Heart right ventricle (tissue), 16 donors: ENCODE data around the gene ATG5. TPM values are rescaled to one million over a fixed set of nuclear protein-coding genes. Genes with fewer than 3 reads are reported as not detected.

Source experiments
- ATAC-seq, 8 donors: fragments of 200-7000 bp; cut with Tn5 transposase; one replicate each; pipeline ENCODE4 v1.9.1; 2020; ENCODE audit warnings: mild to moderate bottlenecking in 8 of 8, moderate library complexity in 8 of 8, moderate number of reproducible peaks in 1 of 8
- DNase-seq, 2 donors: peaks; one replicate each; pipeline ENCODE4 v3.0.0-alpha.2; 2020
- H3K27ac ChIP-seq, 10 donors: fragments of 200-600 bp; sonication (generic) in 2 of 10; one replicate each; pipeline versions ENCODE4 v1.5.0 to v1.8.0; 2020 to 2022; ENCODE audit warnings: mild to moderate bottlenecking in 3 of 10
- H3K27me3 ChIP-seq, 7 donors: fragments of 200-600 bp; one replicate each; pipeline ENCODE4 v1.8.0; 2021 to 2022; ENCODE audit warnings: mild to moderate bottlenecking in 2 of 7
- H3K36me3 ChIP-seq, 9 donors: fragments of 200-600 bp; sonication (generic) in 1 of 9; one replicate each; pipeline versions ENCODE4 v1.5.0 to v1.8.0; 2020 to 2022; ENCODE audit warnings: mild to moderate bottlenecking in 2 of 9
- H3K4me1 ChIP-seq, 9 donors: fragments of 200-600 bp; sonication (generic) in 1 of 9; one replicate each; pipeline versions ENCODE4 v1.5.0 to v1.8.0; 2020 to 2022; ENCODE audit warnings: mild to moderate bottlenecking in 4 of 9
- H3K4me3 ChIP-seq, 10 donors: fragments of 200-600 bp; sonication (generic) in 2 of 10; one replicate each; pipeline versions ENCODE4 v1.5.0 to v1.8.0; 2020 to 2022; ENCODE audit warnings: mild to moderate bottlenecking in 7 of 10, moderate library complexity in 2 of 10
- H3K9me3 ChIP-seq, 11 donors: fragments of 200-600 bp in 10 of 11; sonication (generic) in 2 of 11; one replicate each; pipeline versions ENCODE4 v1.5.0 to v1.8.0; 2013 to 2022; ENCODE audit warnings: mild to moderate bottlenecking in 2 of 11, control low read depth in 1 of 11, moderate library complexity in 1 of 11
- CTCF ChIP-seq, 9 donors: fragments of 200-600 bp; sonication (generic) in 2 of 9; IDR thresholded peaks; one replicate each; pipeline versions ENCODE4 v1.5.0 to v1.8.0; 2021 to 2022; ENCODE audit warnings: antibody characterized with exemption in 9 of 9, mild to moderate bottlenecking in 5 of 9, moderate library complexity in 1 of 9
- WGBS, 2 donors: extraction: QIAGEN DNeasy Blood & Tissue Kit; methylation state at CpG; one replicate each; pipeline ENCODE4 v1.1.7; 2013; ENCODE audit warnings: inconsistent platforms in 1 of 2; 5-methylcytosine and 5-hydroxymethylcytosine counted together
- intact Hi-C, 10 donors: fragments of 100-400 bp; cut with DNase I; formaldehyde crosslinking; loops; one replicate each; pipeline versions ENCODE4 v1.11.1 to v1.14.2; 2022
- polyA plus RNA-seq, 2 donors: library from polyadenylated mRNA; stranded (reverse); fragments of 200-250 nt; gene quantifications; one replicate each; pipeline ENCODE4 v1.2.3, GENCODE V29; 2013
- total RNA-seq, 10 donors: library from RNA; stranded (reverse); fragmentation: NEBNext Ultra II Directional in 3 of 10; extraction: Animal tissue kit (Norgen Biotek cat#: 25700) in 3 of 10; gene quantifications; one replicate each; pipeline versions ENCODE4 v1.2.1 to v1.2.4, GENCODE V29; 2021 to 2023
- donor health status: Arrhythmogenic right ventricular cardiomyopathy.
- donor health status: ischemic (EF 13 %, LVEDD 7.1; RV severe dilation, severe dysfunction).
- donor health status: healthy with polysubstance abuse.
- donor health status: DM: no; HTN: yes; CAD: no.
- donor health status: DM: no; HTN: no; CAD: no.
- donor health status: ischemic (EF 25% LVEDD 6.9; RV normal size, moderate dysfunction).
- donor health status: ischemic (EF 25% LVEDD 5.7; RV mildly dilated, moderate dysfunction).
- donor health status: healthy.
- donor health status: DM: yes; HTN: yes; CAD: no.
- donor health status: Ischemic cardiomyopathy.
- donor health status: ischemic (EF 35%, LVEDD 5.7; RV mildly dilated, moderate dysfunction).
- donor health status: nonischemic (EF 11% LVEDD 7.7; RV severe dilation, severe dysfunction).
- donor health status: DM: yes; HTN: yes; CAD: no.
- donor health status: PGD.
- donor health status: ischemic (EF 29% LVEDD 5.4; RV normal size, mild dysfunction).
- donor health status: nonischemic (EF 23%, LVEDD 6.1; RV moderate dilation, normal function).

Gene ATG5
- total and polyA plus RNA-seq, 12 donors = 12.6 to 18.0 (median 15.0) TPM

GRCh38 chr6:106187424-106187982, 138.1 kb downstream of the ATG5 start:
- Histone ChIP-seq H3K4me3 (no peak overlapping the region), H3K27ac (no peak overlapping the region), H3K4me1 (no peaks in the 10 kb centered on the region), H3K36me3 (peaks cover 0 to 13% (median 0%) of the 10 kb centered on the region in 9 donors), H3K9me3 (no peaks in the 10 kb centered on the region), H3K27me3 (no peaks in the 10 kb centered on the region)
- WGBS, 2 donors = 55 to 63% methylated on average over 1 of the region's 1 CpG
- no peak for DNase-seq
- ATAC-seq = no peak
- intact Hi-C loops = no loop called here
- no peak for TF ChIP-seq CTCF (IDR thresholded peaks at IDR 0.05)

GRCh38 chr6:106186714-106187113, 138.8 kb downstream of the ATG5 start:
- no peaks in the 10 kb centered on the region for H3K4me1 ChIP-seq
- H3K4me3 ChIP-seq = no peak overlapping the region
- DNase-seq = no peak
- H3K27me3 ChIP-seq = no peaks in the 10 kb centered on the region
- H3K27ac ChIP-seq = no peak overlapping the region
- no peak for ATAC-seq
- WGBS, 2 donors = 97 to 98% methylated on average over 2 of the region's 2 CpGs
- H3K9me3 ChIP-seq = no peaks in the 10 kb centered on the region
- H3K36me3 ChIP-seq = peaks cover 0 to 13% (median 0%) of the 10 kb centered on the region in 9 donors
- intact Hi-C loops = no loop called here
- TF ChIP-seq CTCF (IDR thresholded peaks at IDR 0.05) = no peak

- H3K27ac ChIP-seq = no peak overlapping the region
- H3K36me3 ChIP-seq = peaks cover 0 to 13% (median 0%) of the 10 kb centered on the region in 9 donors
- DNase-seq (no peak), ATAC-seq (no peak)
- no peak overlapping the region for H3K4me3 ChIP-seq
- no peak for TF ChIP-seq CTCF (IDR thresholded peaks at IDR 0.05)
- intact Hi-C loops = no loop called here
- 89 to 93% methylated on average over 3 of the region's 3 CpGs for WGBS, 2 donors
- no peaks in the 10 kb centered on the region for H3K4me1 ChIP-seq
- no peaks in the 10 kb centered on the region for H3K9me3 ChIP-seq
- H3K27me3 ChIP-seq = no peaks in the 10 kb centered on the region
These were observed 139.4 kb downstream of the ATG5 start for GRCh38 chr6:106186172-106186571.

DNA sequence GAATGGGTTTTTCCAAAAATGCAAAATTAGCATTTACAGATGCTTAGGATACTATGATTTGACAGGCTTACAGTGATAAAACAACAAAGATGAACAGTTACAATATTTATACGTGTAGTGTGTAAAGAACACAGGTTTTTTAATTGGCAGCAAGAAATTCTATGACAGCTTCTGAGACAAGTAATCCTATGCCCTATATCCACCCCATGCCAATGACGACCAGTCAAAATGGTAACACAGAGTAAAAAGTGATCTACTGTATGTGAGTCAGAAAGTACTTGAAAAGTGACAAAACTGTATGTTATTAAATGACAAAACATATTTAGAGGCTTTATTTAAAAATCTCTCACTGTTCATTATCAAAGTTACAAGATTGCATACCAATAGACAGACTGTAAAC, 139.9 kb downstream of the ATG5 start:
- Histone ChIP-seq H3K4me3 (no peak overlapping the region), H3K4me1 (no peaks in the 10 kb centered on the region), H3K9me3 (no peaks in the 10 kb centered on the region), H3K27me3 (no peaks in the 10 kb centered on the region), H3K36me3 (peaks cover 0 to 13% (median 0%) of the 10 kb centered on the region in 9 donors), H3K27ac (no peak overlapping the region)
- DNase-seq (no peak), ATAC-seq (no peak)
- 97 to 98% methylated on average over 2 of the region's 2 CpGs for WGBS, 2 donors
- TF ChIP-seq CTCF (IDR thresholded peaks at IDR 0.05) = no peak
- intact Hi-C loops = no loop called here
